ENCODE results near the gene C2orf69. TPM values are rescaled to one million over a fixed set of nuclear protein-coding genes. Genes with fewer than 3 reads are reported as not detected.

C2orf69 gene
- total and polyA plus RNA-seq, 2 of the 8 experiments (the other 6 are each of a cell fraction or from before 2014, with no cell fraction given) = 3.9 to 32.0 TPM

DNA sequence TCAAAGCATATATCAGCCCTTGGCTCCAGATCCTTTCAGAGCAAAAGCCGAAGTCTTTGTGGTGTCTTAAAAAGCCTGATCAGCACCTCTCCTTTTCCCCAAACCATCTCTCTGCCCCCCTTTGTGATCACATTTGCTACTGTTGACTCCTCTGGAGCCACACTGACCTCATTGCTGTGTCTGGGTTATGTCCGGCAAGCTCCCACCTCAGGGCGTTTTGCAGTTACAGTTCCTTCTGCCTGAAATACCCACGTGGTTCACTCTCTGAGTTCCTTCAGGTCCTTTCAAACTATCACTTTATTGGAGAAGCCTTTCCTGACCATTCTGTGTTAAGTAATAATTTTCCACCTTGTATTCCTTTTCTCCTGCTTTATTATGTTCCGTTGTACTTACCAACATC is 11.8 kb downstream of the C2orf69 start:
- peaks cover 7% of the 10 kb centered on the region in 2 experiments for H4K20me1 ChIP-seq (replicated peaks in 1 of 2; ENCODE audit: control insufficient read depth in 1 of 2, insufficient read depth in 2 of 2, low read length in 2 of 2)
- no peak overlapping the region for H4K8ac ChIP-seq (ENCODE audit: extremely low read depth, insufficient read depth, low read length)
- no peak overlapping the region for H3K4me3 ChIP-seq (ENCODE audit: extremely low read depth in 1 of 4, insufficient read depth in 2 of 4, low read depth in 3 of 4, low read length in 4 of 4)
- H3K4me2 ChIP-seq (ENCODE audit: insufficient read depth in 1 of 2, low read depth in 2 of 2, low read length in 2 of 2) = no peak overlapping the region; a peak in 1 of 4 replicates
- H3K79me1 ChIP-seq (ENCODE audit: low read depth, low read length) = peaks cover 9% of the 10 kb centered on the region
- H4K5ac ChIP-seq (ENCODE audit: insufficient read length, low read depth, low read length) = no peak overlapping the region
- WGBS, 2 experiments (ENCODE audit: extremely low coverage in 1 of 2, insufficient coverage in 1 of 2, insufficient read length in 1 of 2, insufficient replicate concordance in 2 of 2, low coverage in 1 of 2, low lambda C conversion rate in 2 of 2, missing lambda C conversion rate in 1 of 2) = 82% methylated on average over 5 of the region's 5 CpGs; no CpG with 5 or more reads in 1 of the 2 experiments
- DNase-seq (ENCODE audit: low read depth in 1 of 2, low spot score in 2 of 2) = no peak
- H3K56ac ChIP-seq (replicated peaks; ENCODE audit: insufficient read length, low read depth, low read length) = no peak overlapping the region
- H3K4ac ChIP-seq (replicated peaks; ENCODE audit: insufficient read length, low read depth, low read length) = no peak overlapping the region
- no peak overlapping the region for H2AK5ac ChIP-seq (ENCODE audit: low read depth, low read length)
- H3K23me2 ChIP-seq (ENCODE audit: low read depth, low read length) = no peaks in the 10 kb centered on the region
- ChIA-PET POLR2A (ENCODE audit: partially characterized antibody) (no interaction called here), CTCF (ENCODE audit: partially characterized antibody) (interaction anchor here (0.8 to 1.7 kb wide), 5 partner anchors 10 to 229 kb away, joined by 3 to 6 read pairs (median 4); no protein-coding TSS in a partner anchor)
- H3K36me3 ChIP-seq (ENCODE audit: control insufficient read depth in 2 of 4, insufficient read depth in 4 of 4, low read length in 3 of 4) = peaks cover 0 to 44% (median 8%) of the 10 kb centered on the region in 4 experiments; a peak in 5 of 8 replicates
- no peak overlapping the region for H2BK12ac ChIP-seq (ENCODE audit: low read depth, low read length)
- H2BK5ac ChIP-seq (ENCODE audit: low read depth, low read length) = no peak overlapping the region
- no peak overlapping the region; a peak in 1 of 7 replicates for H3K9ac ChIP-seq (replicated peaks in 1 of 4; ENCODE audit: extremely low read depth in 1 of 4, low read depth in 3 of 4, low read length in 3 of 4)
- TF ChIP-seq, protein P1, sequence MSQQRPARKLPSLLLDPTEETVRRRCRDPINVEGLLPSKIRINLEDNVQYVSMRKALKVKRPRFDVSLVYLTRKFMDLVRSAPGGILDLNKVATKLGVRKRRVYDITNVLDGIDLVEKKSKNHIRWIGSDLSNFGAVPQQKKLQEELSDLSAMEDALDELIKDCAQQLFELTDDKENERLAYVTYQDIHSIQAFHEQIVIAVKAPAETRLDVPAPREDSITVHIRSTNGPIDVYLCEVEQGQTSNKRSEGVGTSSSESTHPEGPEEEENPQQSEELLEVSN (IDR thresholded peaks at IDR 0.05) = no peak
- TF ChIP-seq EGR1 (IDR thresholded peaks at IDR 0.05; ENCODE audit: borderline replicate concordance, low read depth, low read length) = no peak
- TF ChIP-seq RAD21 (IDR thresholded peaks at IDR 0.05 in 1 of 2, conservative IDR thresholded peaks at IDR 0.05 in 1 of 2; ENCODE audit: low read depth in 2 of 2, low read length in 2 of 2) = no peak
- no peak for TF ChIP-seq SP2 (IDR thresholded peaks at IDR 0.05; ENCODE audit: low read length)
- TF ChIP-seq BACH1 (IDR thresholded peaks at IDR 0.05; ENCODE audit: low read length) = no peak
- TF ChIP-seq PHF8 (conservative IDR thresholded peaks at IDR 0.05; ENCODE audit: low read depth, low read length) = no peak
- no peak for TF ChIP-seq POLR2AphosphoS5 (IDR thresholded peaks at IDR 0.05; ENCODE audit: low read depth, low read length)
- peaks cover 0 to 5% (median 0%) of the 10 kb centered on the region in 4 experiments; a peak in 1 of 7 replicates for H3K4me1 ChIP-seq (replicated peaks in 1 of 4; ENCODE audit: control insufficient read depth in 3 of 4, insufficient read depth in 4 of 4, low read length in 3 of 4)
- no peak overlapping the region for H3K23ac ChIP-seq (ENCODE audit: insufficient read length)
- FAIRE-seq = no peak
- H3K79me2 ChIP-seq (ENCODE audit: control insufficient read depth in 1 of 2, insufficient read depth in 2 of 2, low read length in 2 of 2) = peaks cover 12 to 87% of the 10 kb centered on the region in 2 experiments
- H4K91ac ChIP-seq (replicated peaks; ENCODE audit: insufficient read length, low read length) = no peak overlapping the region
- no peak overlapping the region for H3K14ac ChIP-seq (ENCODE audit: insufficient read length)
- no peaks in the 10 kb centered on the region for H3K9me3 ChIP-seq (ENCODE audit: insufficient read depth in 2 of 2, low read depth in 1 of 2, low read length in 1 of 2)
- H2BK120ac ChIP-seq (replicated peaks; ENCODE audit: low read depth, low read length) = no peak overlapping the region
- no peak overlapping the region for H2BK15ac ChIP-seq (ENCODE audit: low read length)
- no peak overlapping the region for H3K27ac ChIP-seq (ENCODE audit: low read depth, low read length)
- H3K27me3 ChIP-seq (replicated peaks in 1 of 4; ENCODE audit: control insufficient read depth in 3 of 4, extremely low read depth in 1 of 4, insufficient read depth in 3 of 4, low read length in 3 of 4) = no peaks in the 10 kb centered on the region
- H2BK20ac ChIP-seq (ENCODE audit: low read length) = no peak overlapping the region
- no peak overlapping the region for H3K18ac ChIP-seq (ENCODE audit: extremely low read depth, low read length)
- no peak overlapping the region for H2AFZ ChIP-seq (ENCODE audit: low read length)

Measured in H1 (cell line).